GM12878 (cell line): ENCODE data around the gene LRRC37B. TPM values are rescaled to one million over a fixed set of nuclear protein-coding genes. Genes with fewer than 3 reads are reported as not detected.
"Not testable (repeated sequence)": the region's sequence is repeated elsewhere in the genome, so short reads cannot be mapped to it uniquely, and the experiment has no call there.

ENCODE experiments used
- ATAC-seq: fragments of 200-7000 bp; cut with Tn5 transposase; 3 replicates; pipeline ENCODE4 v1.9.1; 2020; ENCODE audit warnings: mild to moderate bottlenecking, moderate library complexity
- BruUV-seq: library from RNA; stranded (reverse); fragments of 400-500 nt; replicated peaks from 2 replicates; lab custom pipeline; 2021; lab: Mats Ljungman, UMichigan
- CTCF ChIA-PET: fragments of 300-600 bp; sonication (Branson Sonifier 250); formaldehyde crosslinking; extraction: SDS; loops from one replicate; lab custom pipeline; 2021; ENCODE audit warnings: inconsistent platforms; lab: Yijun Ruan, JAX
- POLR2A ChIA-PET: fragments of 350-600 bp; formaldehyde crosslinking; extraction: SDS; loops from one replicate; lab custom pipeline; 2021; ENCODE audit warnings: inconsistent platforms; lab: Charles Lee
- RAD21 ChIA-PET: fragments of 300-600 bp; sonication (Branson Sonifier 250); formaldehyde crosslinking; loops from one replicate; lab custom pipeline; 2023; ENCODE audit warnings: antibody characterized with exemption; ENCODE audit not compliant: unreplicated experiment; lab: Charles Lee
- SMC1A ChIA-PET: fragments of 300-600 bp; sonication (Branson Sonifier 250); formaldehyde crosslinking; loops from one replicate; lab custom pipeline; 2023; ENCODE audit not compliant: unreplicated experiment, uncharacterized antibody; lab: Charles Lee
- DNase-seq: peaks from one replicate; pipeline ENCODE4 v3.0.0-alpha.2; 2011; ENCODE audit warnings: low read depth, low spot score
- FAIRE-seq: peaks from 3 replicates; lab custom pipeline; 2011; peaks lifted over from hg19 to GRCh38; lab: Jason Lieb, UNC
- H2AFZ ChIP-seq: 2 replicates; pipeline ENCODE4 v1.6.0; 2011; ENCODE audit warnings: low read depth, low read length, control low read depth; ENCODE audit not compliant: control insufficient read depth
- H3K27ac ChIP-seq: 2 replicates; pipeline ENCODE4 v1.5.1; 2011; ENCODE audit warnings: control low read depth; ENCODE audit not compliant: control insufficient read depth, insufficient read depth
- H3K27me3 ChIP-seq, 2 experiments: replicated peaks in 1 of 2; 2 replicates each; pipeline versions ENCODE4 v1.6.0 to v1.6.1; 2011; ENCODE audit warnings: low read length in 1 of 2; ENCODE audit not compliant: control insufficient read depth in 2 of 2, insufficient read depth in 2 of 2
- H3K36me3 ChIP-seq, 2 experiments: 2 replicates each; pipeline ENCODE4 v1.5.1; 2011; ENCODE audit warnings: low read length in 1 of 2; ENCODE audit not compliant: control insufficient read depth in 2 of 2, insufficient read depth in 2 of 2
- H3K4me1 ChIP-seq: 2 replicates; pipeline ENCODE4 v1.6.1; 2011; ENCODE audit warnings: mild to moderate bottlenecking, low read length, moderate library complexity, mixed read lengths; ENCODE audit not compliant: control insufficient read depth, insufficient read depth
- H3K4me2 ChIP-seq: 2 replicates; pipeline ENCODE4 v1.6.0; 2011; ENCODE audit warnings: control low read depth; ENCODE audit not compliant: control insufficient read depth, insufficient read depth
- H3K4me3 ChIP-seq: fragments of 200-600 bp; sonication (generic); 2 replicates; pipeline ENCODE4 v1.5.1; 2016
- H3K79me2 ChIP-seq: 2 replicates; pipeline ENCODE4 v1.6.0; 2011; ENCODE audit warnings: low read length; ENCODE audit not compliant: control insufficient read depth, insufficient read depth
- H3K9ac ChIP-seq: 2 replicates; pipeline ENCODE4 v1.8.0; 2011; ENCODE audit warnings: low read length, control low read depth, mixed read lengths; ENCODE audit not compliant: control insufficient read depth, insufficient read depth
- H3K9me3 ChIP-seq: replicated peaks from 3 replicates; pipeline ENCODE4 v1.5.1; 2011; ENCODE audit warnings: mild to moderate bottlenecking, low read length; ENCODE audit not compliant: control insufficient read depth, insufficient read depth
- H4K20me1 ChIP-seq: 2 replicates; pipeline ENCODE4 v1.6.0; 2011; ENCODE audit not compliant: control insufficient read depth, insufficient read depth
- CTCF ChIP-seq, 3 experiments: IDR thresholded peaks in 2 of 3; conservative IDR thresholded peaks in 1 of 3; 2 replicates each; pipeline ENCODE4 v1.5.1; 2011; ENCODE audit warnings: low read depth in 3 of 3, low read length in 3 of 3, mild to moderate bottlenecking in 3 of 3, control low read depth in 2 of 3, moderate library complexity in 2 of 3, inconsistent platforms in 1 of 3, mixed read lengths in 1 of 3; ENCODE audit not compliant: control insufficient read depth in 2 of 3, insufficient read depth in 1 of 3; ENCODE audit errors: extremely low read depth in 1 of 3
- SMC3 ChIP-seq: IDR thresholded peaks from 2 replicates; pipeline ENCODE4 v1.6.1; 2011; ENCODE audit warnings: low read length, improper control_type of control experiment, borderline replicate concordance
- WGBS: methylation state at CpG from one replicate; pipeline ENCODE4 v1.1.6; 2016; ENCODE audit warnings: low lambda C conversion rate; ENCODE audit not compliant: insufficient replicate concordance, insufficient coverage; ENCODE audit errors: missing lambda C conversion rate; 5-methylcytosine and 5-hydroxymethylcytosine counted together
- in situ Hi-C: fragments of 300-500 bp; cut with MboI; formaldehyde crosslinking; loops from 9 replicates; pipeline ENCODE4 v1.14.3; 2018; ENCODE audit warnings: mixed read lengths
- intact Hi-C: fragments of 100-400 bp; cut with micrococcal nuclease; formaldehyde crosslinking; loops from one replicate; pipeline ENCODE4 v1.14.2; 2022; ENCODE audit not compliant: unreplicated experiment
- polyA plus RNA-seq, 11 experiments: library from polyadenylated mRNA; depleted of rRNA in 4 of 11; unstranded in 6 of 11; stranded (reverse) in 5 of 11; fragments of >200 nt; fragmentation: Nextera tagmentation in 4 of 11; fragmentation: Illumina TruSeq in 1 of 11; extraction: Ambion mirVana in 4 of 11; extraction: Trizol in 1 of 11; gene quantifications; 1 replicate in 1 of 11; 2 replicates in 10 of 11; pipeline versions ENCODE4 v1.2.1 to v1.2.3, GENCODE V29; 2011 to 2016; ENCODE audit warnings: inconsistent platforms in 2 of 11, missing spikeins in 2 of 11, low read depth in 1 of 11
- total RNA-seq, 4 experiments: library from RNA; depleted of rRNA in 3 of 4; stranded (reverse); fragments of >200 nt in 3 of 4; fragmentation: Illumina TruSeq in 1 of 4; extraction: Trizol in 1 of 4; gene quantifications; 2 replicates each; pipeline versions ENCODE4 v1.2.1 to v1.2.3, GENCODE V29; 2013 to 2021

The LRRC37B gene
- total and polyA plus RNA-seq, 10 of the 15 experiments (the other 5 are each of a cell fraction or from before 2014, with no cell fraction given): 3.2 to 25.7 (median 9.2) TPM

DNA sequence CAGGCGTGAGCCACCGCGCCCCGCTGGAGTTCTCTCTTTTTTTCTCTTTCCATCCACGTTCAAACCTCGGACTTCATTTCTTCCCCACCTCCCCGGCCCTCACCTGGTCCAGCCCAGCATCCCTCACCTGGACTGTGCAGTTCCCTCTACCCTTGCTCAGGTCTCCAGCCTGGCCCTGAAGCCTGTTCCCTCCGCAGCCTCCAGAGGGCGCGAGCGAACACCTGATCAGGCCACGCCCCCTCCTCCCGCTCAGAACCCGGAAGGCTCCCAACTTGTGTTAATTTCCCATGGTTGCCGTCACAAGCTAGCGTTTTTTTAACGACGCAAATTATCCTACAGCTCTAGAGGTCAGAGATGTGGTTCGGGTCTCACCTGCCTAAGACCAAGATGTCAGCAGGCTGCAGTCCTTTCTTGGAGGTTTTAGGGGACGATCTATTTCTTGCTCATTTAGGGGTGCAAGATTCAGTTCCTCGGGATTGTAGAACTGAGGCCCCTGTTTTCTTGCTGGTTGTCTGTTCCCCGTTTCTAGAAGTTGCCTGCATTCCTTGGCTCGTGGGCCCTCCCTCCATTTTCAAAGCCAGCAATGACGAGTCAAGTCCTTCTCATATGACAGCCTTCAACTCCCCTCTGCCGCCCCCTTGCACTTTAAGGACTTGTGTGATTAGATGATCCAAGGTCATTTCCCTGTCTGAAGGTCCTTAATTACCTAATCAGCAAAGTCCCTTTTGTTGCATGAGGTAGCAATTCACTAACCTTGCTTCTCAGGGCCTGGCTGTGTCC, 59.9 kb downstream of the LRRC37B start:
- peak; percentile 9 for DNase-seq
- RAD21 ChIA-PET, POLR2A ChIA-PET, H3K9me3 ChIP-seq, H3K79me2 ChIP-seq, H3K36me3 ChIP-seq, SMC1A ChIA-PET, H3K27me3 ChIP-seq, H4K20me1 ChIP-seq, FAIRE-seq, H3K4me1 ChIP-seq, H3K9ac ChIP-seq, H3K4me3 ChIP-seq, in situ Hi-C loops: not testable (repeated sequence)
- CTCF ChIA-PET: interaction anchor here (1.7 kb wide), 1 partner anchor 69 kb away, joined by 4 read pairs; no protein-coding TSS in a partner anchor
- peak overlapping the region; percentile 42 for H2AFZ ChIP-seq
- TSS peak; percentile 67 for BruUV-seq
- ATAC-seq: peak; percentile 99
- WGBS: 19% methylated on average over 21 of the region's 25 CpGs
- H3K4me2 ChIP-seq: 0 out of 2 replicates have a peak overlapping the region, but pooled peaks have one; percentile 54
- H3K27ac ChIP-seq: peak overlapping the region; percentile 42; the same call in 1 of the 2 replicates
- TF ChIP-seq SMC3: peak; percentile 5; the same call in 1 of the 2 replicates
- TF ChIP-seq CTCF (IDR thresholded peaks at IDR 0.05 in 2 of 3, conservative IDR thresholded peaks at IDR 0.05 in 1 of 3; ENCODE audit: control insufficient read depth in 2 of 3, extremely low read depth in 1 of 3, insufficient read depth in 1 of 3, low read depth in 3 of 3, low read length in 3 of 3): peak; percentile 2 to 42 (median 32); a peak in 4 of 6 replicates
- TF ChIP-seq, all 136 proteins: peak for 2; not testable (repeated sequence) for 134
- intact Hi-C loops: loop anchor here (5.0 kb wide), 1 partner anchor 70 kb away; no protein-coding TSS in a partner anchor

DNA sequence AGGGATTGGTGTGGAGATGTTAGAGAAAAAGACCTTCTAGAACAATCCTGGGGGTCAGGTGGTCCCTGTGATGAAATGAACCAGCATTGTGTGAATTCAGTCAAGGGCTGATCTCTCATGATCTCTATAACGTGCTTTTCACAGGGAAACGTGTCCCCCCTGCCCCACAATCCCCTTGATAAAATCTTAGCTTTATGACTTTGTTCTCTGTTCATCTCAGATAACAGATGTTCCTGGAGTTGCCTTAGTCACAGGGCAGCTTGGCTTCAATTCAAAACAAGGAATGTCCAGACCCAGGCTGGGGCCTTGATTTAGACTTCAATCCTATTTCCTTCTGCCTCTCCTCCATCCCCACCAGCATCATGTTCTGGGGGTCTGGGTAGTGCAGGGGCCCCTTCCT, 61.9 kb downstream of the LRRC37B start:
- H3K27me3 ChIP-seq, H4K20me1 ChIP-seq, in situ Hi-C loops, H3K27ac ChIP-seq, RAD21 ChIA-PET, H3K9ac ChIP-seq, POLR2A ChIA-PET, H3K4me3 ChIP-seq, FAIRE-seq, H3K4me1 ChIP-seq, H3K36me3 ChIP-seq, H3K79me2 ChIP-seq, CTCF ChIA-PET, DNase-seq, ATAC-seq, H3K4me2 ChIP-seq, SMC1A ChIA-PET, BruUV-seq, H3K9me3 ChIP-seq, H2AFZ ChIP-seq: not testable (repeated sequence)
- 20% methylated on average over 2 of the region's 2 CpGs for WGBS
- intact Hi-C loops: loop anchor here (5.0 kb wide), 1 partner anchor 68 kb away; no protein-coding TSS in a partner anchor

- ATAC-seq (peak; percentile 96), FAIRE-seq (peak; percentile 76)
- BruUV-seq, H3K27me3 ChIP-seq, H3K36me3 ChIP-seq, H3K9ac ChIP-seq, H3K9me3 ChIP-seq, RAD21 ChIA-PET, POLR2A ChIA-PET, H3K4me1 ChIP-seq, DNase-seq, H3K4me2 ChIP-seq, H4K20me1 ChIP-seq, CTCF ChIA-PET, SMC1A ChIA-PET, intact Hi-C loops, H3K4me3 ChIP-seq, H3K79me2 ChIP-seq: not testable (repeated sequence)
- Histone ChIP-seq H3K27ac (peak overlapping the region; percentile 25; the same call in 1 of the 2 replicates), H2AFZ (peak overlapping the region; percentile 34; the same call in 1 of the 2 replicates)
- 0% methylated on average over 2 of the region's 4 CpGs for WGBS
- in situ Hi-C loops: loop anchor here (5.0 kb wide), 1 partner anchor 1415 kb away; no protein-coding TSS in a partner anchor
Measured at GRCh38 chr17:32071961-32072360, 64.8 kb downstream of the LRRC37B start.
